GM18520 (cell line): ENCODE data around the gene STX5.
"Not testable (repeated sequence)": the region's sequence is repeated elsewhere in the genome, so short reads cannot be mapped to it uniquely, and the experiment has no call there.

ENCODE experiments used
- ATAC-seq: cut with Tn5 transposase; IDR thresholded peaks from one replicate; pipeline ENCODE4 v1.9.1; 2021; ENCODE audit not compliant: unreplicated experiment

STX5 gene

GRCh38 chr11:62854013-62854824, 22.4 kb upstream of the STX5 start:
- no peak for ATAC-seq

- no peak for ATAC-seq
Measured at GRCh38 chr11:62853279-62853965, 21.6 kb upstream of the STX5 start.

- ATAC-seq, result no peak
Measured at GRCh38 chr11:62852523-62853188, 20.8 kb upstream of the STX5 start.

- no peak for ATAC-seq
Measured at GRCh38 chr11:62851807-62852522, 20.1 kb upstream of the STX5 start.

GRCh38 chr11:62850911-62851806, 19.3 kb upstream of the STX5 start:
- no peak for ATAC-seq

DNA sequence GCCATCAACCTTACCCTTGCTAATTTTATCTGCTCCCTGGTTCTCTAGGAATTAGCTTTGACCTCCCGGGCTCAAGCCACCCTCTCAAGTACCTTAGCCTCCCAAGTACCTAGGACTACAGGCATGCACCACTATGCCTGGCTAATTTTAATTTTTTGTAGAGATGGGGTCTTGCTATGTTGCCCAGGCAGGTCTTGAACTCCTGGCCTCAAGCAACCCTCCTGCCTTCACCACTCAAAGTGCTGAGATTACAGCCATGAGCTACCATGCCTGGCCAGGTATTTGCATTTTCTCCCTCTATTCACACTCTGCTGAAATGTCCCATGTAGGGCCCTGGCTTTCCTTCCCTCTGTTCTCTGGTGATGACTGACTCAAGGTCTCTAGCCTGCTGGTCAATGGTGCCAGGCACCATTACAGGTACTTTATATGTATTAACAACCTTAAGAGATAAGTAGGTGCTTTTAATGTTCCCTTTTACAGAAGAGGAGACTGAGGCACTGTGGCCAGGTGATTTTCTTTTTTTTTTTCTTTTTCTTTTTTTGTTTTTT, 16.0 kb upstream of the STX5 start:
- ATAC-seq, result no peak

- ATAC-seq, result no peak
Measured at GRCh38 chr11:62846177-62846576, 14.3 kb upstream of the STX5 start.

DNA sequence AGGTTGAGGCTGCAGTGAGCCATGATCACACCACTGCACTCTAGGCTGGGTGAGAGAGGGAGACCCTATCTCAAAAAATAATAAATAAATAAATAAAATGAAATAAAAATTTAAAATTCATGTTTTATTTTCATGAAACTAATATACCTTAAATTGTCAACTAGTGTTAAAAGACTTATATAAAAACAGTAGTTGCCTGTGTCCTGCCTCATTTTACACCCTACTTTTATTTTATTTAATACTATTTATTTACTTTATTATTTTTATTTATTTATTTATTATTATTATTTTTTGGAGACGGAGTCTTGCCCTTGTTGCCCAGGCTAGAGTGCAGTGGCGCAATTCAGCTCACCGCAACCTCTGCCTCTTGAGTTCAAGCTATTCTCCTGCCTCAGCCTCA, 12.3 kb upstream of the STX5 start:
- ATAC-seq, result no peak

GRCh38 chr11:62843466-62843865, 11.6 kb upstream of the STX5 start:
- ATAC-seq, result no peak

- ATAC-seq, result not testable (repeated sequence)
Measured at GRCh38 chr11:62842891-62843290, 11.0 kb upstream of the STX5 start.

DNA sequence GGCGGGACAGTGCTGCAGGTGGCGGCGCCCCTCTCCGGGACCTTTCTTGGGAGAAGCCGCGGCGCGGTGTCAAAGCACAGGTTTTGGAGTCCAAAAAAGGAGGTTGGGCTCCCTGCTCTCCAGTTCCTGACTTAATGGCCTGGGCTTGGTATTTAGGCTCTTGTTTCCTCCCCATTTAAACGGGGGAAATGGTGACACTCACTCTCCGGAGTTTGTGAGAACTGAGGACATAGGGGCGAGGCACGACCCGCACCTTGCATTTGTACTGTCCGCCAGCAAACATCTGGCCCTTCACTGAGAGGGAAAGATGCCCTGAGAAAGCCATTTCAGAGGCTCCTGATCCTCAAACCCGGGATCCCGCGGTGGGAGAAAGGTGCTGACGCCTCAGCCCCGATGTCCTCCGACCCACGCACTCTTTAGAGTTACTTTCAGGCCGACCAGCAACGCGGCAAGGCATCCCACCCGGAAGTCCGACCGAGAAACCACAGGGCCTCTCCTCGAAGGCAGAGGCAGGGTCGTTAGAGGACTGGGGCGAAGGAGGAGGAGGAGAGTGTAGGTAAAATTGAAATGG, 10.4 kb upstream of the STX5 start:
- ATAC-seq, result no peak

DNA sequence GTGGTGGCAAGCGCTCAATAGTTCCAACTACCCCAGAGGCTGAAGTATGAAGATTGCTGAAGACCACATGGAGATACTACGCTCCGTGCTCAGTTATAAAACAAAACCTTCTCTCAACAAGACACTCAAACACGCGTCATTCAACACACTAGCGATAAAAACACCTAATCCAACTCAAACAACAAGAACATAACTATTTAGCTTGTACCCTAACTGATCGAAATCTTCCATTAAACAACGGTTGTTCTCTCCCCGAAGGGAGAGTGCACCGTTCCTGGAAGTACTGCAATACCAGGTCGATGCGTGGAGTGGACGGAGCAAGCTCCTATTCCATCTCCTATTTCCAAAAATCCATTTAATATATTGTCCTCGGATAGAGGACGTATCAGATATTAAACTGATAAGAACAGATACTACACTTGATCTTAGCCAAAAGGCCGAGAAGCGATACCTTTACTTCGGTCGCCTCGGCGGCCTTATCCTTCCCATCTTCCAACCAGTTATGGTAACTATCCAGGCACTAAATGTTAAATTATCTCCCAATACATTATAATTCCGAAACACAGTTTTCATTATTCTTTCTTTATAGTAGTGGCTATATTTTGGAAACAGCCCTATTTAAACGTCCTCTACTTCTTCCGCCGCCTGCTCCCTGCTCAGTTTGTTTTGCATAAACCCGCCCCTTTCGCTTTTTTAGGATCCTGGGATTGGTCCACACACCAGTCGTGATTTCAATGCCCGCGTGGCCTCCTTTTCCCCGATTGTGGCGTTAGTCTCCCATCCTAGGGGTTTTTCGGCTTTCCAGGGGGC, 9.7 kb upstream of the STX5 start:
- ATAC-seq, result peak; percentile 44

- ATAC-seq, result peak; percentile 2
Measured at GRCh38 chr11:62840721-62841360, 9.0 kb upstream of the STX5 start.

DNA sequence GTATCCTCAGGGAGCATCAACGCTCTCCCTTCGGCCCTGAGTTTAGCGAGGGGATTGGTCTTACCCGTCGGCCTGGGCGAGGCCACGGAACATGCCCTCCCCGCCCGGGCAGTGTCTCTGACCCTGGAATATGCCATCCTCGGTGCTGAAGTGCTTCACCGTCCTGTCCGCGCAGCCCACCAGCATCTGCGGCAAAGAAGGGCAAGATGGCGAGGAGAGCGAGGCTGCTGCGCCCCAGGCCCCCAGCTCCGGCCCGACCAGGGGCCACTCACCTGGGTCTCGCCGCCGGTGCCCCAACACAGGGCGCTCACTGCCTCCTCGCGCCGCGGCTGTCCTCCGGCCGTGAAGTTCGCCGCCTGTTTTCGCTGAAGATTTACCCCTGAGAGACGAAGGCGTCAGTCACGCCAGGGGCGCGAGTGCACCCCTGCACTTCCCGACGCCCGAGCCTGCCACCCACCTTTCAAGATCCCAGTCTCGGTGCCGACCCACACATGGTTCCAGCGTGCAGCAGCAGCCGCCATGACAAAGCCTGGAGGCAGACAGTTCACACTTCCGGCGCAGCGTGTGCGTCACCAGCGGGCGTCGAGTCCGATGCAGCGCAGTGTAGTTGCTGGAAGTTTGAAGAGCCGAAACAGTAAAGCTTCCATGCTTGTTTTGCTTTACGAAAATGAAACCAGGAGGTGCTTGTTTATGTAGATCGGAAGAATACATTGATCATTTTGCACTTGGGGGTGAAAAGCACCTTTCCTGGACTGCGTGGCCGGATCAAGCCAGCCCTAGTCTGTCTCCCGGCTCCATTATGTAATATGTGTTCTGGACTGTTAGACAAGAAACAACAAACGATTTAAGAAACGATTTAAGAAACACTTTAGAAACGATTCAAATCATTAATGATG, 7.4 kb upstream of the STX5 start, which contains the start of gene WDR74:
Gene WDR74, minus strand, starts transcription at position 541 of the 896 bp plus-strand sequence. Its CDS starts 20 bp downstream, at position 521.
- ATAC-seq, result peak; percentile 40

GRCh38 chr11:62835336-62835735, 3.5 kb upstream of the STX5 start:
- ATAC-seq, result no peak

DNA sequence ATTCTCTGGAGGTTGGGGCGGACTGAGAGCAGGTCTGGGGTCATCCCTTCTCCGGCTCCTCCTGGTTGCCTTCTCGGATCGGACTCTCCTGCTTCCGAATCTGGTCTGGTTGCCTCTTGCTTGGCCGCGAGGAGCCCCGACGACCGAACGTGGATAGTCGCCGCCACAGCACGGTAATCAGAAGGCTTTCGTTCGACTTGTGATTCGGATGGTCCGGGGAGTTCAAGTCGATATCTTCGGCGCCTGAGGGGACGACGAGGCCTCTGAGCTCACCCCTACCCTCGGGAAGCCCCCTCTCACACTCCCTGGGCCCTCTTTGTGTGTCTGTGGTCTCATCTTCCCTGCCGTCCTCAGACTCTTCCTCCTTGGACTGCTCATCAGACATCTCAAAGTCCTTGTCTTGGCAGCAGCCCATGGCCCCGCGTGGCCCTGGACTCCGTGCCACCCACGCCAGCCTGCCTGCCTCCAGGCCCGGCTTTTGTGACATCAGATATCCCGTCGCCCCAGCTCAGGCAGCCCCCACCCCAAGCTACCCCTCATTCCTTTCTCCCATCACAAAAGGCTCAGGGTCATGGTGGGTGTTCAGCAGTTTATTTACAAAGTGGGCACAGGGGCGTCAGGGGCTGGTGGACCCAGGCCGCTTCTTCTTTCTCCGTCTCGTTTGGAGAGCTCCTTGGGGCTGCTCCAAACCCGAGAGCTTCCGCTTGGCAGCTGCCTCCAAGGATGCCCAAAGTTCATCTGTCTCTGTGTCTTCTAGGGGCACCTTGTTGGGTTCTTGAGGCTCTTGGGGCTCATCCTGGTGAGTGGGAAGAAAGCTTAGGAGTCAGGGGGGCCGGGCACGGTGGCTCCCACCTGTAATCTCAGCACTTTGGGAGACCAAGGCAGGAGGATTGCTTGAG, 734 bp upstream of the STX5 start, which contains the start of gene TEX54:
Gene TEX54, minus strand, starts transcription at position 506 of the 899 bp plus-strand sequence.
- ATAC-seq, result no peak
